Esophagus muscularis mucosa (tissue), 4 donors: ENCODE measurements around the gene IGSF23. TPM values are rescaled to one million over a fixed set of nuclear protein-coding genes. Genes with fewer than 3 reads are reported as not detected.
"Not testable (repeated sequence)": the region's sequence is repeated elsewhere in the genome, so short reads cannot be mapped to it uniquely, and the experiment has no call there.

ENCODE experiments used
- DNase-seq: peaks from one replicate; pipeline ENCODE4 v3.0.0-alpha.2; 2017; ENCODE audit errors: extremely low spot score
- H3K27ac ChIP-seq, 4 donors: fragments of 200-600 bp; sonication (generic); replicated peaks in 1 of 4; 1 replicate in 3 of 4; 2 replicates in 1 of 4; pipeline ENCODE4 v1.5.1; 2016 to 2019; ENCODE audit warnings: mild to moderate bottlenecking in 1 of 4
- H3K27me3 ChIP-seq, 4 donors: fragments of 200-600 bp; sonication (generic); one replicate each; pipeline versions ENCODE4 v1.5.1 to v1.6.0; 2016 to 2019
- H3K36me3 ChIP-seq, 4 donors: fragments of 200-600 bp; sonication (generic); one replicate each; pipeline ENCODE4 v1.5.1; 2016 to 2019
- H3K4me1 ChIP-seq, 4 donors: fragments of 200-600 bp; sonication (generic); one replicate each; pipeline ENCODE4 v1.5.1; 2016 to 2019
- H3K4me3 ChIP-seq, 4 donors: fragments of 200-600 bp; sonication (generic); 1 replicate in 2 of 4; 2 replicates in 2 of 4; pipeline ENCODE4 v1.5.1; 2016 to 2019; ENCODE audit warnings: mild to moderate bottlenecking in 4 of 4, moderate library complexity in 1 of 4
- H3K9me3 ChIP-seq, 4 donors: fragments of 200-600 bp; sonication (generic); 1 replicate in 3 of 4; 2 replicates in 1 of 4; pipeline ENCODE4 v1.5.1; 2016 to 2019
- EP300 ChIP-seq: sonication (generic); formaldehyde crosslinking; IDR thresholded peaks from one replicate; pipeline ENCODE4 v1.6.1; 2017; ENCODE audit warnings: antibody characterized with exemption
- POLR2A ChIP-seq: fragments of 450-650 bp; IDR thresholded peaks from one replicate; pipeline ENCODE4 v1.6.1; 2017; ENCODE audit warnings: antibody characterized with exemption, moderate library complexity, mild to moderate bottlenecking, low read depth
- POLR2AphosphoS5 ChIP-seq, 2 donors: sonication (generic); formaldehyde crosslinking; IDR thresholded peaks; one replicate each; pipeline ENCODE4 v1.6.1; 2017; ENCODE audit warnings: antibody characterized with exemption in 2 of 2
- WGBS: methylation state at CpG from one replicate; pipeline ENCODE4 v1.1.5; 2018; 5-methylcytosine and 5-hydroxymethylcytosine counted together
- intact Hi-C: fragments of 100-400 bp; cut with DNase I; formaldehyde crosslinking; loops from one replicate; pipeline ENCODE4 v1.15.1; 2023
- total RNA-seq, 4 donors: library from RNA; depleted of rRNA; stranded (reverse); fragments of >200 nt; gene quantifications; one replicate each; pipeline versions ENCODE4 v1.1.0 to v1.2.1, GENCODE V29; 2016
- TF ChIP-seq, protein P1 (sequence below), 3 experiments: fragments of 200-600 bp in 2 of 3; fragments of 450-650 bp in 1 of 3; sonication (generic) in 2 of 3; IDR thresholded peaks; one replicate each; pipeline ENCODE4 v1.5.1; 2017 to 2019; ENCODE audit warnings: antibody characterized with exemption in 3 of 3, mild to moderate bottlenecking in 2 of 3, moderate library complexity in 1 of 3

Gene IGSF23
- total RNA-seq, 4 donors from 2014 or later = not detected

GRCh38 chr19:44608391-44608821 lies 5.0 kb upstream of the IGSF23 start:
- Histone ChIP-seq H3K4me1 (peaks cover 0 to 13% (median 4%) of the 10 kb centered on the region in 4 donors), H3K27ac (no peak overlapping the region), H3K4me3 (no peak overlapping the region), H3K9me3 (no peaks in the 10 kb centered on the region), H3K27me3 (peaks cover 0 to 23% (median 0%) of the 10 kb centered on the region in 4 donors), H3K36me3 (no peaks in the 10 kb centered on the region)
- TF ChIP-seq POLR2A (no peak), POLR2AphosphoS5 (IDR thresholded peaks at IDR 0.05) (no peak), EP300 (no peak)
- TF ChIP-seq, protein P1, sequence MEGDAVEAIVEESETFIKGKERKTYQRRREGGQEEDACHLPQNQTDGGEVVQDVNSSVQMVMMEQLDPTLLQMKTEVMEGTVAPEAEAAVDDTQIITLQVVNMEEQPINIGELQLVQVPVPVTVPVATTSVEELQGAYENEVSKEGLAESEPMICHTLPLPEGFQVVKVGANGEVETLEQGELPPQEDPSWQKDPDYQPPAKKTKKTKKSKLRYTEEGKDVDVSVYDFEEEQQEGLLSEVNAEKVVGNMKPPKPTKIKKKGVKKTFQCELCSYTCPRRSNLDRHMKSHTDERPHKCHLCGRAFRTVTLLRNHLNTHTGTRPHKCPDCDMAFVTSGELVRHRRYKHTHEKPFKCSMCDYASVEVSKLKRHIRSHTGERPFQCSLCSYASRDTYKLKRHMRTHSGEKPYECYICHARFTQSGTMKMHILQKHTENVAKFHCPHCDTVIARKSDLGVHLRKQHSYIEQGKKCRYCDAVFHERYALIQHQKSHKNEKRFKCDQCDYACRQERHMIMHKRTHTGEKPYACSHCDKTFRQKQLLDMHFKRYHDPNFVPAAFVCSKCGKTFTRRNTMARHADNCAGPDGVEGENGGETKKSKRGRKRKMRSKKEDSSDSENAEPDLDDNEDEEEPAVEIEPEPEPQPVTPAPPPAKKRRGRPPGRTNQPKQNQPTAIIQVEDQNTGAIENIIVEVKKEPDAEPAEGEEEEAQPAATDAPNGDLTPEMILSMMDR (IDR thresholded peaks at IDR 0.05) = no peak
- no peak for DNase-seq
- 66% methylated on average over 7 of the region's 7 CpGs for WGBS
- intact Hi-C loops = no loop called here

DNA sequence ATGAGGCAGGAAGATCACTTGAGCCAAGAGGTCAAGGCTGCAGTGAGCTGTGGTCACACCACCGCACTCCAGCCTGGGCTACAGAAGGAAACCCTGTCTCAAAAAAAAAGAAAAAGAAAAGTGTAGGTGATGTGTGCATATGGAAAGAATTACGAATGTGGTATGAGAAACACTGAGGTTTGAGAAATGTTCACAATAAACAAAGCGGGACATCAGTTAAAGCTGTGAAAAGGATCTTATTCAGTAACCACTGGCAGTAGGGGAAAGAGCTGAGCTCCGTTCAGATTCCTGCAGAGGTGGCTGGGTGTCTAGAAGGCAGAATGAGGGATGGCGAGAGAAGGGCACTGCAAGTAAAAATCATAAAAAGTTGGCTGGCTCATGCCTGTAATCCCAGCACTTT lies 4.1 kb upstream of the IGSF23 start:
- H3K36me3 ChIP-seq = no peaks in the 10 kb centered on the region
- H3K27ac ChIP-seq = no peak overlapping the region
- no peak for TF ChIP-seq EP300
- TF ChIP-seq POLR2A = no peak
- TF ChIP-seq, protein P1 (IDR thresholded peaks at IDR 0.05) = no peak
- no peak for TF ChIP-seq POLR2AphosphoS5 (IDR thresholded peaks at IDR 0.05)
- intact Hi-C loops = no loop called here
- H3K27me3 ChIP-seq = peaks cover 0 to 16% (median 0%) of the 10 kb centered on the region in 4 donors
- DNase-seq = no peak
- WGBS = 76% methylated on average over 5 of the region's 5 CpGs
- no peak overlapping the region for H3K4me3 ChIP-seq
- no peaks in the 10 kb centered on the region for H3K9me3 ChIP-seq
- peaks cover 0 to 12% (median under 1%) of the 10 kb centered on the region in 4 donors for H3K4me1 ChIP-seq

DNA sequence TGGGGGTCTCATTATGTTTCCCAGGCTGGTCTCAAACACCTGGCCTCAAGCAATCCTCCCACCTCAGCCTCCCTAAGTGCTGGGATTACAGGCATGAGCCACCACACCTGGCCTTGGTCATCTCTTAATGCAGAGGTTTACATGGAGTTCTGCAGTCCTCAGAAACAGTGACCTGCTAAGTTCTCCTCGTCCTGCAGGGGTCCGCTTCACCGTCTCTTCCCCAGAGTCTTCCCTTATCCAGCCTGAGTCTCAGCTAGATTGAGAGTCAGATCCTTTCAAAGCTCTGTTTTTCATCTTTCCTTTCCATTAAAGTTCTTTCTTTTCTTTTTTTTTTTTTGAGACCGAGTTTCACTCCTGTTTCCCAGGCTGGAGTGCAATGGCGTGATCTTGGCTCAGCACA lies 2.9 kb upstream of the IGSF23 start:
- H3K4me3 ChIP-seq, H3K27me3 ChIP-seq, H3K9me3 ChIP-seq, H3K36me3 ChIP-seq, DNase-seq, H3K27ac ChIP-seq, intact Hi-C loops: not testable (repeated sequence)
- peaks cover 0 to 12% (median 1%) of the 10 kb centered on the region in 4 donors for H3K4me1 ChIP-seq
- WGBS = 81% methylated on average over 5 of the region's 5 CpGs

- TF ChIP-seq EP300 = no peak
- no peak for TF ChIP-seq POLR2A
- TF ChIP-seq POLR2AphosphoS5 (IDR thresholded peaks at IDR 0.05) = no peak
- TF ChIP-seq, protein P1 (IDR thresholded peaks at IDR 0.05) = no peak
- no peak overlapping the region for H3K27ac ChIP-seq
- WGBS = 80% methylated on average over 2 of the region's 2 CpGs
- peaks cover 0 to 12% (median 1%) of the 10 kb centered on the region in 4 donors for H3K4me1 ChIP-seq
- intact Hi-C loops = no loop called here
- H3K9me3 ChIP-seq = no peaks in the 10 kb centered on the region
- no peak overlapping the region for H3K4me3 ChIP-seq
- H3K36me3 ChIP-seq = no peaks in the 10 kb centered on the region
- peaks cover 0 to 7% (median 0%) of the 10 kb centered on the region in 4 donors for H3K27me3 ChIP-seq
- no peak for DNase-seq
Observed at GRCh38 chr19:44611812-44612295, 1.5 kb upstream of the IGSF23 start.

DNA sequence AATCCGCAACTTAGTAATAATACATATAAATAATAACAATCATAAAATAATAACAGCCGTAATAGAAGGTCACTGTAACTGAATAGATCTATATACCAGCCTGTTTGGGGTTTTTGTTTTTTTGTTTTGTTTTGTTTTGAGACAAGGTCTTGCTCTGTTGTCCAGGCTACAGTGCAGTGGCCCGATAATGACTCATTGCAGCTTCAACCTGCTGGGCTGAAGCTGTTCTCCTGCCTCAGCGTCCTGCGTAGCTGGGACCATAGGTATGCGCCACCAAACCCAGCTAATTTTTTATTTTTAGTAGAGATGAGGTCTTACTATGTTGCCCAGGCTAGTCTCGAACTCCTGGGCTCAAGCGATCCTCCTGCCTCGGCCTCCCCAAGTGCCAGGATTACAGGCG lies 950 bp downstream of the IGSF23 start:
- Histone ChIP-seq H3K4me1 (peaks cover 0 to 3% (median 0%) of the 10 kb centered on the region in 4 donors), H3K4me3 (no peak overlapping the region), H3K9me3 (no peaks in the 10 kb centered on the region), H3K36me3 (no peaks in the 10 kb centered on the region), H3K27me3 (peaks cover 0 to 7% (median 0%) of the 10 kb centered on the region in 4 donors), H3K27ac (no peak overlapping the region)
- 96% methylated on average over 10 of the region's 10 CpGs for WGBS
- TF ChIP-seq, protein P1 (IDR thresholded peaks at IDR 0.05) = no peak
- no peak for TF ChIP-seq EP300
- no peak for TF ChIP-seq POLR2AphosphoS5 (IDR thresholded peaks at IDR 0.05)
- no peak for TF ChIP-seq POLR2A
- intact Hi-C loops = no loop called here
- no peak for DNase-seq
